ENCODE measurements around the gene CACNA1D. TPM values are rescaled to one million over a fixed set of nuclear protein-coding genes. Genes with fewer than 3 reads are reported as not detected.

CACNA1D gene
- total RNA-seq, 1 experiment from 2014 or later, result 1.1 TPM

- H3K4me3 ChIP-seq (replicated peaks in 1 of 2; ENCODE audit: low read depth in 1 of 2, low read length in 2 of 2), result no peak overlapping the region
- H2AFZ ChIP-seq (ENCODE audit: low read depth, low read length, poor library complexity, severe bottlenecking), result no peak overlapping the region
- peaks cover 30% of the 10 kb centered on the region for H3K27me3 ChIP-seq (ENCODE audit: insufficient read depth, low read length)
- H3K4me2 ChIP-seq (ENCODE audit: low read length), result no peak overlapping the region
- POLR2A ChIA-PET, result no interaction called here
- H3K9ac ChIP-seq (ENCODE audit: low read length), result no peak overlapping the region
- no peaks in the 10 kb centered on the region for H3K4me1 ChIP-seq (ENCODE audit: control insufficient read depth in 1 of 2, insufficient read depth in 2 of 2, low read length in 2 of 2)
- BruUV-seq (replicated peaks), result no TSS peak
- no peaks in the 10 kb centered on the region for H4K20me1 ChIP-seq (ENCODE audit: insufficient read depth)
- H3K36me3 ChIP-seq (ENCODE audit: control insufficient read depth in 1 of 2, insufficient read depth in 2 of 2, low read length in 2 of 2), result no peaks in the 10 kb centered on the region
- no peaks in the 10 kb centered on the region for H3K9me3 ChIP-seq (ENCODE audit: control insufficient read depth in 1 of 2, insufficient read depth in 1 of 2, low read depth in 1 of 2, low read length in 2 of 2)
- H3K27ac ChIP-seq (ENCODE audit: low read depth, low read length), result no peak overlapping the region
- TF ChIP-seq JUND (IDR thresholded peaks at IDR 0.05) (no peak), POLR2A (IDR thresholded peaks at IDR 0.05; ENCODE audit: borderline replicate concordance, extremely low read depth, insufficient read depth, insufficient read length) (no peak), ATF3 (IDR thresholded peaks at IDR 0.05) (no peak), MAX (IDR thresholded peaks at IDR 0.05) (no peak), SP1 (IDR thresholded peaks at IDR 0.05; ENCODE audit: low read depth) (no peak), REST (IDR thresholded peaks at IDR 0.05; ENCODE audit: low read depth) (no peak), ZBTB33 (IDR thresholded peaks at IDR 0.05; ENCODE audit: extremely low read depth, insufficient replicate concordance, low read length) (no peak), CTCF (IDR thresholded peaks at IDR 0.05 in 2 of 3, conservative IDR thresholded peaks at IDR 0.05 in 1 of 3; ENCODE audit: borderline replicate concordance in 1 of 3, insufficient read depth in 1 of 3, low read depth in 2 of 3, low read length in 2 of 3) (no peak), ZNF274 (IDR thresholded peaks at IDR 0.05; ENCODE audit: low read depth, low read length) (no peak), EGR1 (IDR thresholded peaks at IDR 0.05; ENCODE audit: low read depth) (no peak), YY1 (IDR thresholded peaks at IDR 0.05; ENCODE audit: extremely low read depth, insufficient replicate concordance, low read depth, low read length) (no peak), SRF (IDR thresholded peaks at IDR 0.05; ENCODE audit: low read depth) (no peak), TCF7L2 (IDR thresholded peaks at IDR 0.05; ENCODE audit: borderline replicate concordance, extremely low read depth, insufficient read depth, insufficient read length) (no peak), RAD21 (IDR thresholded peaks at IDR 0.05; ENCODE audit: low read depth) (no peak), EZH2 (IDR thresholded peaks at IDR 0.05) (no peak)
- intact Hi-C loops (cut with micrococcal nuclease), result no loop called here
- H3K79me2 ChIP-seq (ENCODE audit: insufficient read depth, low read length), result no peaks in the 10 kb centered on the region
- DNase-seq (ENCODE audit: low read depth, low spot score) (no peak), ATAC-seq (no peak)
- CTCF ChIA-PET, result no interaction called here
- H3K9me2 ChIP-seq (ENCODE audit: insufficient read depth), result no peaks in the 10 kb centered on the region
- RAD21 ChIA-PET (ENCODE audit: low non-redundant PET in 1 of 2, low total read pairs in 2 of 2, uncharacterized antibody in 2 of 2, unreplicated experiment in 2 of 2), result no interaction called here
Measured at GRCh38 chr3:53691349-53691748, 196.9 kb downstream of the CACNA1D start.

Data from HCT116 (cell line).